ENCODE results near the gene KREMEN1. TPM values are rescaled to one million over a fixed set of nuclear protein-coding genes. Genes with fewer than 3 reads are reported as not detected.

KREMEN1 gene
- polyA plus RNA-seq, 1 of the 3 experiments (the other 2 are of a cell fraction): 10.0 TPM

- CTCF ChIA-PET: interaction anchor here (0.9 to 6.5 kb wide), 32 partner anchors 12 to 441 kb away, joined by 3 to 100 read pairs (median 7); partner anchors contain the start of genes C22orf31 and ZNRF3
- H3K27ac ChIP-seq (ENCODE audit: low read depth in 2 of 2, low read length in 1 of 2): peak overlapping the region in 1 of 2 experiments; percentile 80; a peak in 2 of 4 replicates
- no peak for TF ChIP-seq GABPA (IDR thresholded peaks at IDR 0.05; ENCODE audit: low read depth)
- TF ChIP-seq REST (IDR thresholded peaks at IDR 0.05; ENCODE audit: low read depth, low read length): no peak
- no peak for TF ChIP-seq CHD2 (IDR thresholded peaks at IDR 0.05; ENCODE audit: low read length, partially characterized antibody)
- TF ChIP-seq TEAD4 (IDR thresholded peaks at IDR 0.05; ENCODE audit: borderline replicate concordance, insufficient read depth): no peak
- TF ChIP-seq RCOR1 (IDR thresholded peaks at IDR 0.05; ENCODE audit: low read length): no peak
- TF ChIP-seq FOXJ3 (CRISPR knock-in tag; IDR thresholded peaks at IDR 0.05): no peak
- no peak for TF ChIP-seq MEF2A (IDR thresholded peaks at IDR 0.05; ENCODE audit: borderline replicate concordance, low read depth)
- no peak for TF ChIP-seq FOXM1 (IDR thresholded peaks at IDR 0.05; ENCODE audit: low read depth)
- peak; percentile 61 for TF ChIP-seq PBX3 (IDR thresholded peaks at IDR 0.05)
- TF ChIP-seq MXI1 (IDR thresholded peaks at IDR 0.05; ENCODE audit: low read depth, low read length): no peak
- TF ChIP-seq EP300 (IDR thresholded peaks at IDR 0.05; ENCODE audit: borderline replicate concordance in 1 of 2, low read depth in 1 of 2, low read length in 1 of 2): 0 out of 4 replicates have a peak, but pooled peaks of 1 of the 2 experiments have one; percentile 32
- no peak for TF ChIP-seq EZH2phosphoT487 (IDR thresholded peaks at IDR 0.05; ENCODE audit: borderline replicate concordance, low read depth)
- no peak for TF ChIP-seq ZBTB33 (IDR thresholded peaks at IDR 0.05; ENCODE audit: borderline replicate concordance, low read depth)
- TF ChIP-seq TCF12 (IDR thresholded peaks at IDR 0.05): peak; percentile 54
- TF ChIP-seq GATA2 (CRISPR knock-in tag; IDR thresholded peaks at IDR 0.05): no peak
- no peak for TF ChIP-seq TAF1 (IDR thresholded peaks at IDR 0.05; ENCODE audit: borderline replicate concordance, low read depth, low read length)
- no peak for TF ChIP-seq SIN3A (IDR thresholded peaks at IDR 0.05; ENCODE audit: borderline replicate concordance, low read depth, low read length)
- no peak for TF ChIP-seq POLR2AphosphoS5 (IDR thresholded peaks at IDR 0.05; ENCODE audit: low read depth, low read length)
- peak; percentile 78 for TF ChIP-seq NFIC (IDR thresholded peaks at IDR 0.05; ENCODE audit: borderline replicate concordance)
- TF ChIP-seq RFX5 (IDR thresholded peaks at IDR 0.05; ENCODE audit: low read length): no peak
- TF ChIP-seq, protein P1, sequence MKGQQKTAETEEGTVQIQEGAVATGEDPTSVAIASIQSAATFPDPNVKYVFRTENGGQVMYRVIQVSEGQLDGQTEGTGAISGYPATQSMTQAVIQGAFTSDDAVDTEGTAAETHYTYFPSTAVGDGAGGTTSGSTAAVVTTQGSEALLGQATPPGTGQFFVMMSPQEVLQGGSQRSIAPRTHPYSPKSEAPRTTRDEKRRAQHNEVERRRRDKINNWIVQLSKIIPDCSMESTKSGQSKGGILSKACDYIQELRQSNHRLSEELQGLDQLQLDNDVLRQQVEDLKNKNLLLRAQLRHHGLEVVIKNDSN (IDR thresholded peaks at IDR 0.05; ENCODE audit: borderline replicate concordance, low read depth): no peak
- no peak for TF ChIP-seq YY1 (IDR thresholded peaks at IDR 0.05; ENCODE audit: low read depth)
- no peak for TF ChIP-seq RAD21 (IDR thresholded peaks at IDR 0.05; ENCODE audit: low read length)
- peak; percentile 57 for TF ChIP-seq JUND (IDR thresholded peaks at IDR 0.05)
- no peak for TF ChIP-seq MAX (IDR thresholded peaks at IDR 0.05; ENCODE audit: low read depth)
- TF ChIP-seq USF2 (IDR thresholded peaks at IDR 0.05; ENCODE audit: borderline replicate concordance, low read depth, low read length): no peak
- TF ChIP-seq RXRA (IDR thresholded peaks at IDR 0.05; ENCODE audit: borderline replicate concordance, low read depth): no peak
- TF ChIP-seq ELF1 (IDR thresholded peaks at IDR 0.05): no peak
These were observed 31.4 kb upstream of the KREMEN1 start for GRCh38 chr22:29041408-29041807.

More at GRCh38 chr22:29041408-29041807, 31.4 kb upstream of the KREMEN1 start:
- Histone ChIP-seq H4K20me1 (ENCODE audit: insufficient read depth) (no peaks in the 10 kb centered on the region), H3K9me3 (no peaks in the 10 kb centered on the region), H3K79me2 (ENCODE audit: insufficient read depth) (0 out of 2 replicates have a peak, but pooled peaks cover 3% of the 10 kb centered on the region), H3K9ac (peak overlapping the region; percentile 46; the same call in 1 of the 2 replicates), H3K4me3 (ENCODE audit: low read depth in 2 of 2, low read length in 1 of 2) (no peak overlapping the region), H3K4me2 (peak overlapping the region; percentile 47), H2AFZ (ENCODE audit: low read depth) (no peak overlapping the region), H3K4me1 (ENCODE audit: control insufficient read depth in 1 of 2, insufficient read depth in 2 of 2, low read depth in 1 of 2, low read length in 1 of 2) (peaks cover 2 to 28% of the 10 kb centered on the region in 2 experiments; a peak in 3 of 4 replicates), H3K9me2 (no peaks in the 10 kb centered on the region), H3K27me3 (ENCODE audit: insufficient read depth) (no peaks in the 10 kb centered on the region), H3F3A (replicated peaks; ENCODE audit: insufficient read depth) (peaks cover 29% of the 10 kb centered on the region), H3K36me3 (replicated peaks in 1 of 2; ENCODE audit: control insufficient read depth in 1 of 2, insufficient read depth in 2 of 2, low read length in 1 of 2) (peaks cover 2 to 4% of the 10 kb centered on the region in 2 experiments)
- 40% methylated on average over 2 of the region's 2 CpGs for WGBS (ENCODE audit: low lambda C conversion rate)
- DNase-seq: no peak
- POLR2A ChIA-PET: no interaction called here
